ENCODE data around the gene UACA.

DNA sequence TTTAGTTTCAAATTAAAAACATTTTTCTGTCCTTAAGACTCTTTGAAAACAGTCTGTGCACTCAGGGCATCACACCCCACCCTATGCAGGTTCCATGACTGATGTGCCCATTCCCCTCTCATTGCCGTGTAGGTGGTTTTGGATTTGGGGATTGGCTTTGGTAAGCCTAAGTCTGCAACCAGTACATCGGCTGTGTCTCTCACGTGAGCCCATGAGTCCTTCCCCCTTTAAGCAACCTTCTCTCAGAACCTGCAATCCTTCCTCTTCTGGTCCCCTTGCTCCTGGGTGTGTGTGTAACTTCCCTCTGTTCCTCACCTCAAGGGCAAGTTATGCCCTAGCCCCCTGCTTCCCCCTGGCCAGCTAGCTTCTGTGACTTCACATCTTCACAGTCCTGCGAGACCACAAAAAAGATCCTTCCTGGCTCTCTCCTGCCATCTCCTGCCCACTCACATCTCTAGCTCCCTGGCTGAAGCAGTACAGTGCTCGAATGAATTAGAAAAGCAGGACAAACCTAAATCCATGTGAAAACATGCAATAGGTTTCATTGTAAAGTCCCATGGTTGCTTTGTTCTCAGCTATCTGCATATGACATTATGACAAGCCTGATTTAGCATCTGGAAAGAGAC is 126.7 kb downstream of the UACA start:
- TF ChIP-seq JUN (CRISPR knock-in tag; IDR thresholded peaks at IDR 0.05) (no peak), CTCF (IDR thresholded peaks at IDR 0.05) (no peak), ZNF396 (CRISPR knock-in tag; IDR thresholded peaks at IDR 0.05; ENCODE audit: borderline replicate concordance) (no peak), NFE2L1 (CRISPR knock-in tag; IDR thresholded peaks at IDR 0.05) (no peak), FOXK1 (CRISPR knock-in tag; IDR thresholded peaks at IDR 0.05) (no peak), ELF4 (CRISPR knock-in tag; IDR thresholded peaks at IDR 0.05; ENCODE audit: low read depth) (no peak), CBFB (CRISPR knock-in tag; IDR thresholded peaks at IDR 0.05; ENCODE audit: low read depth) (no peak), ATF3 (CRISPR knock-in tag; conservative IDR thresholded peaks at IDR 0.05) (no peak), ZNF232 (CRISPR knock-in tag; IDR thresholded peaks at IDR 0.05) (no peak), CREM (CRISPR knock-in tag; IDR thresholded peaks at IDR 0.05) (no peak), ESRRA (CRISPR knock-in tag; IDR thresholded peaks at IDR 0.05; ENCODE audit: borderline replicate concordance) (no peak)
- TF ChIP-seq, protein P1, sequence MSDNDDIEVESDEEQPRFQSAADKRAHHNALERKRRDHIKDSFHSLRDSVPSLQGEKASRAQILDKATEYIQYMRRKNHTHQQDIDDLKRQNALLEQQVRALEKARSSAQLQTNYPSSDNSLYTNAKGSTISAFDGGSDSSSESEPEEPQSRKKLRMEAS (CRISPR knock-in tag; IDR thresholded peaks at IDR 0.05) = no peak
- TF ChIP-seq, protein P2, sequence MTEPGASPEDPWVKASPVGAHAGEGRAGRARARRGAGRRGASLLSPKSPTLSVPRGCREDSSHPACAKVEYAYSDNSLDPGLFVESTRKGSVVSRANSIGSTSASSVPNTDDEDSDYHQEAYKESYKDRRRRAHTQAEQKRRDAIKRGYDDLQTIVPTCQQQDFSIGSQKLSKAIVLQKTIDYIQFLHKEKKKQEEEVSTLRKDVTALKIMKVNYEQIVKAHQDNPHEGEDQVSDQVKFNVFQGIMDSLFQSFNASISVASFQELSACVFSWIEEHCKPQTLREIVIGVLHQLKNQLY (CRISPR knock-in tag; IDR thresholded peaks at IDR 0.05) = no peak
